Measurements from ENCODE around the gene LCOR.
"Not testable (repeated sequence)": the region's sequence is repeated elsewhere in the genome, so short reads cannot be mapped to it uniquely, and the experiment has no call there.

Gene LCOR

DNA sequence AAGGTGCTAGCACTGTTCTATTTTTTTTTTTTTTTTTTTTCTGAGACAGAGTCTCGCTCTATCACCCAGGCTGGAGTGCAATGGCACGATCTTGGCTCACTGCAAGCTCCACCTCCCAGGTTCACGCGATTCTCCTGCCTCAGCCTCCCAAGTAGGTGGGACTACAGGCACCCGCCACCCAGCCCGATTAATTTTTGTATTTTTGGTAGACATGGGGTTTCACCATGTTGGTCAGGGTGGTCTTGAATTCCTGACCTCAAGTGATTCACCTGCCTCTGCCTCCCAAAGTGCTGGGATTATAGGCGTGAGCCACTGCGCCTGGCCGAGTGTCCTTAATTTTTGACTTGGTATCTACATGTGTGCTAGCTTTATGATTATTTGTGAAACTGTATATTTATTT is 201.7 kb downstream of the LCOR start:
- not testable (repeated sequence) for DNase-seq (ENCODE audit: low read depth in 2 of 2)

DNA sequence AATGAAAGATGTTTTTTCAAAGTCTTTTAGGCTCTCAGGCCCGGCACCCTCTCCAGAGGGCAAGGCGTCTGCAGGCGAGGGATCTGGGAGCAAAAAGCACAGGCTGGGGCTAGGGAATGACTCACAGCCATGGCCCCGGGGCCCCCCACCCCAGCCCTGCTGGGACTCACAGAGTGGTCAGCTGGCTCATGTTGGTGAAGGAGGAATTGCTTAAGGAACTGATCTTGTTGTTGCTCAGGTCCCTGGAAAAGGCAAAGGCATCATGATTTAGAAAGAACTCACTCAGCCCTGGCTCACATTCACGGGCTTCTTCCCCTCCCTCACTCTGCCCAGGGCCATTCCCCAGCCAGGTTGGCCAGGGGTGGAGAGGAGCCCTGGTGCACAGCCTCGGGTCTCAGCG is 202.2 kb downstream of the LCOR start:
- DNase-seq (ENCODE audit: low read depth in 2 of 2) = no peak

DNA sequence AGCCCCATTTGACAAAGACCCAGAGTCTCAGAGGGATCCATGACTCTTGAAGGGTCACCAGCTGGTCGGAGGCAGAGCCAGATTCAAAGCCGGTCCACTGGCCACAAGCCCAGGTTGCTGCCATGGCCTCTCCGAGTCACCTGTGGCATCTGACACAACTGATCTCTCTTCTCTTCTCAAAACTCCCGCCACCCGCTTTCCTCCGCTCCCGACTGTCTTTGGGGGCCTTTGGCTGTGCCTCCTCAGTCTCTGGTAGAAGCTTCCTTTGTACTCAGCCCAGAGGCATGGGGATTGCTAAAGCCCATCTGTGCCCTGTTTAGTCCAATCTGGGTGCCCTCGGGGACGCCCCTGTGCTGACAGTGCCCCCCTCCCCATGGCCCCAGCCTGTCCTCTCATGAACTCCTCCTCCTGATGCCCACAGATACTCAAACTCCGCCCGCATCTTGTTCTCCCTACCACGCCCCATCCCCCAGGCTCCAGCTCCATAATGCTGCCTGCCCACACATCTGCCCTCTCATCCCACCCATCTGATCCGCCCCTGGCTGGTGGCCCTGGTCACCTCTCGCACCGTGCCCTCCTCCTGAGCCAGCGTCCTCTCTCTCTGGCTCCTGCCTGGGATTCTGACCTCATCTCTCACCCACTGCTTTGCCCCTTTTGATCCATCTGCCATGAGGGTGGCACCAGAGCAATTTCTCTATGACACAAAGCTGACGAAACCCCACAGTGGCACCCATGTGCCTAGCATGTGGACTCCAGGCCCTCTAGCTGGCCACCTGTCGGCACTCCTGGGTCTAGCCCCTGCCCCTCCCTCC is 203.1 kb downstream of the LCOR start:
- DNase-seq (ENCODE audit: low read depth in 2 of 2) = no peak

DNA sequence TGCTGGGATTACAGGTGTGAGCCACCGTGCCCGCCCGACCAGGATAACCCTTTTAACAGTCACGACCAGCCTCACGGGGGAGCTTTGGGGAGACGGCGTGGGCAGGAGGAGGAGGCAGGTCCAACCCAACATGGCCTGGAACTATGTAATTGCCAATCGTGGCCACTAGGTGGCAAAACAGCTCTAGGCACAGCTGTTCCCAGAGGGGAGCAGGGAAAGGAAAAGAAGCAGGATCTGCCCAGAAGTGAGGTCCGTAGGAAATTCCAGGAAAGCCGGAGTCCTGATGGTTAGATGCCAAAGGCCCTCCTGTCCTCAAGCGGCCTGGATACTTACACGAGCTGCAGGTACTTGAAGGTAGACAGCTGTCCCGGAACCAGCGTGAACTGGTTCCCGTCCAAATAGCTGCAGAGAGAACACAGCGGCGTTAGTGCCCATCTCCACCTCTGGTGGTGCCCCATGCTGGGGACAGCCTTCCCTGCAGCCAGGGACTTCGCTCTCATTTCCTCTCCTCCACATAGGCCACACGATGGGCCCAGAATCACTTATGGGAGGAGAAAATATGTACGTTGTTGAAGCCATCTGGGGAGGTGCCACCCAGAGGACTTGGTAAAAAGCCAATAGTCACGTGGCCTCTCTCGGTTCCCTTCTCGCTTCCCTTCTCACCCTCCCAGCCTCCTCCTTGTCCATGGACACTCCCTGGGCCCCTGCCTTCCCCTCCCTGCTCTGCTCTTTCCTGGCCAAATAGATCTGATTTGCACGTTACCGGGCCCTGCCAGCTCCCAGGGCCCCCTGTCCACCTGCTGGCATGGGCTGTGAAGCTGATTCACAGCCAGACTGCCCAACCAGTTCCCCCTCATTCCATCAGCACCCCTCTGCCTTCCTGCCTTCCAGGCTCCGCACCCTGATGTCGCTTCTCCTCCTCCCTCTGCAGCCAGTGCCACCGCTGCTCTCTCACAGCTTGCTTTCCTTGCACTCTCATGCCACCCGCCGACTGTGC is 205.6 kb downstream of the LCOR start:
- DNase-seq (ENCODE audit: low read depth in 2 of 2) = peak; percentile 55 to 71

DNA sequence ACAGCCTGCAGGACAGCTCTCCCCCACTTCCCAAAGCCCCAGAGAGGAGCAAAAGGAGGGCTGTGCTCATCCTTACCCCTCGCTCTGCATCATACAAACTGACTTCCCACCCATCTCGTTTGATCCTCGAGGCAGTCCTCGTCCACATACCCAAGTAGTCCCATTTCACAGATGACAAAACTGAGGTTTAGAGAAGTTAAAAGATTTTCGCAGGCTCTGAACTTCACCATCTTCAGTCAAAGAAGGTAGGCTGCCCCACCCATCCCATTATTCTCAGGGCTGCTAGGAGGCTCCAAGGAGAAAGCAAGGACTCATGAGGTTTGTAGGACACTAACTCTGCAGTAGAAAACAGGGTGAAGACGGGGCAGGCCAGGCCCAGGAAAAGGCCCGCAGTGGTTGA is 206.6 kb downstream of the LCOR start:
- no peak for DNase-seq (ENCODE audit: low read depth in 2 of 2)

DNA sequence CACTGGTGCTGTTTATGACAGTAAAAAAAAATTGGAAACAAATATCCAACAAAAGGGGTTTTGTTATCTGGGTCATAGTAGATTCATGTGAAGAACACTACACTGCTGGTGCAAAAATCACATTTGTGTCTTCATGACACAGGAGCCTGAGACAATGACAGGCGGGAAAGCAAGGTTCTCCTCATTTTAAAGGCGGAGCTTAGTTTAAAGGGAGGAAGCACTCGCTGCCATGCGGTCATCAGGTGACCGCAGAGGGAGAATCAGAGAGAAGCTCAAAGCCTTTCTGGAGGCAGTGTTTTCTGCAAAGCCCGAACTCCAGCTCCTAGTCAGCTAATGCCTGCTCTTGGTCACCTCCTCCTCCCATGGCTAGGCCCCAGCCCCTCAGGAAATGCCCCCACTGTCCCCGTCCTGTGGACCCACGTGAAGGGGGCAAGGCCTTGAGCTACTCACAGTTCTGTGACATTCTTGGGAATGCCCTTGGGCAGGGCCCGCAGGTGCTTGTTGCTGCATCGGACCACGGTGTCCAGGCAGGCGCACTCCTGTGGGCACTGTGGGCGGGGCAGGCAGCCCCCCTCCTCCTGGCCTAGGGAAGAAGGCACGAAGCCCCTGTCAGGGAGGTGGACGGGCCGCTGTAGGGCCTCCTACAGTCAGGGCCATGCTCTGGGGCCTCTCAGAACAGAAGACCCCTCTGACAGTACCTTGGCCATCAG is 207.6 kb downstream of the LCOR start:
- no peak for DNase-seq (ENCODE audit: low read depth in 2 of 2)

DNA sequence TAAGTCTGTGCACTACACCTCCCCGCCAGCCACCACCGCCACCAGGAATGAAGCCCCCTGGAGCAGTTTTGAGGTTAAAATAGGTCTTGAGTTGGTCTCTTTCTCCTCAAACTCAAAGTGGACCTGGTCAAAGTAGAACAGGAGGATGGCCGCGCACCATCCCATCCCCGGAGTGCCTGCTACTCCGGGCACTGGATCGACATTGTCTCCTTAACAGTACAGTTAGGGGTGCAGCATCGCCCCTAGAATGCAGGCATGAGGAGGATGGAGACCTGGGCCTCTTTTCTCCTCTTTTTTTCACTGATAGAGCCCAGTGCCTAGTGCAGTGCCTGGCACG is 208.1 kb downstream of the LCOR start:
- no peak for DNase-seq (ENCODE audit: low read depth in 2 of 2)

DNA sequence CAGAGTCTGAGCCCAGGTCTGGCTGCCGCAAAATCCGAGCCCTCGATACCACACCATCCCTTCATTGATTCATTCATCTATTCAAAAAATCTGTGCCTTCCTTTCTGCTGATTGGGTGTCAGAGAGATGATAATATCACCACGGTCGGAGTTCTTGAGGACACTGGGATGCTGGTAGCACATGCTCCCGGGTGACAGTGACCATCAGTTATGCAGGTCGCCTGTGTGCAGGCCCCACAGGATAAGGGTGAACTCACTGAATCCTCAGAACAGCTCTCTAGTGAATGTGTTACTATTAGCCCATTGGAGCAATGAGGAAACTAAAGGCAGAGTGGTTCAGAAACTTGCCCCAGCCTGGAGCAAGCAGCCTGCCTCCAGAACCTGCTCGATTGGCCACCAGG is 208.6 kb downstream of the LCOR start:
- DNase-seq (ENCODE audit: low read depth in 2 of 2) = no peak

DNA sequence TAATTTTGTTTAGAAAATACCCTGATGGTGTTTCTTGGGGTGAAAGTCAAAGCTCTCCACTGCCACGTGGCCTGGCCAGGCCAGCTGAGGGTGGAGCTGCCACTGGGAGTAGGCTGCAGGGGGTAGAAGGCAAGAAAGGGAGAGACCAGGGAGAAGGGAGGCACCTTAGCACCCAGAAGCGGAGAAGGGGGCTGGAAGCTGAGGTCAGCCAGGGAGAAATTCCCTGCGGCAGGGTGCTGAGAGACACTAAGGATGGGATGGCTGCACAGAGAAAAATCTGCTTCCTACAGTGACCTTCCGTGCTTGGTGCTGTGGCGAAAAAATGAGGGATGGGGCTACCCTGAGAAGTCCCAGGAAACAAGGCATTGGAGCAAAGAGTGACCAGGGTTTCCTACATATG is 210.0 kb downstream of the LCOR start:
- DNase-seq (ENCODE audit: low read depth in 2 of 2) = no peak

DNA sequence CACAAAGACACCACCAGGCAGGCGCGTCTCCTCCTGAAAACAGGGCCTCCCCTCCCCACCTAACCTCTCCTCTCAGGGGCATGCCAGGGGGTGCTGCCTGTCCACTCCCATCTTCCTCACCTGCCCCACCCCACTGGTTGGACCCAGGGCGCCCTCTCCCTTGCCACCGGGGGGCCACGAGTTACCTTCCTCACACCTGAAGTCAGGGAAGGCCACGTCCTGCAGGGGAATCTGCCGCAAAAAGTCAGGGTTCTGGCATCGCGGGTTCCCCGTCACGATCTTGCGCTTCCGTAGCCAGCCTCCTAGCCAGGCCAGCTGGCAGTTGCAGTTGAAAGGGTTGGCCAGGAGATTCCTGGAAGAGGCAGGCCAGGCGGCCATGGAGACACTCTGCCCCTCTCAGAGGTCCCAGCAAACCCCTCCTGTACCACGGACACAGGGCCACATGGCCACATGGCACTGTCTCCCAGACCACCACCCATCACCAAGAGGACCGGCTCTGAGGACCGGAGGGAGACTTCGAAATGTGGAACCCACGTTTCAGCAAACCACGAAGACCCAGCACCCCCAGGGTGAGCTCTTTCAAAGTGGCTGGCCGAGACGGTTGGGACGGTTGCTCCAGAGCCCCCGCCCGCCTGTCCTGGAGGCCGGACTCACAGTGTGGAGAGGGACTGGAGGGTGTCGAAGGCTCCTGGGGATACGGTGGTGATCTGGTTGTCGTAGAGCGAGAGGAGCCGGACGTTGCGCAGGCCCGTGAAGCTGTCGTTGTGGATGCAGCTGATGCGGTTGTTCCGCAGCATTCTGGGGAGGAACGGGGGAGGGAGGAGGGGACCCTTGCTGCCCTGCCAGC is 210.8 kb downstream of the LCOR start:
- no peak for DNase-seq (ENCODE audit: low read depth in 2 of 2)

DNA sequence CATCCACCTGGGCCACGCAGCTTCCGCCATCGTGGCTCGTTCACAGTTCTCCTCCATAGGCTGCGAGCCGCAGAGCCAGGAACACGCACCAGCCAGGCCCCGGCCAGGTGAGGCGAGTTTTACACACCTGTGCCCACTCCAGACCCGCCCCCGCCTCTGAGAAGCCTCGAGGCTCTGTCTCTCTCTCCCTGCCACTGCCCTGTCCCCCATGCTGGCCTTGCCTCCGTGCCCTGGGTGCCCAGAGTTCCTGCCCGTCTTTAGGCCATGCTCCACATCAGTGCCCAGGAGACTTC is 211.4 kb downstream of the LCOR start:
- DNase-seq (ENCODE audit: low read depth in 2 of 2) = no peak
